OCI-LY1 (cell line): ENCODE results near the gene CHMP1A.

Source experiments
- EZH2 ChIP-seq: fragments of 200-600 bp; sonication (generic), shearing (Covaris generic); IDR thresholded peaks from 2 replicates; pipeline ENCODE4 v1.8.0; 2017; ENCODE audit warnings: borderline replicate concordance, mixed run types, mild to moderate bottlenecking, antibody characterized with exemption, low read length, moderate library complexity, mixed read lengths
- TF ChIP-seq, protein P1 (sequence below): fragments of 200-600 bp; sonication (generic), shearing (Covaris generic); IDR thresholded peaks from 2 replicates; pipeline ENCODE4 v1.5.1; 2017; ENCODE audit warnings: mild to moderate bottlenecking, antibody characterized with exemption, low read length, moderate library complexity, mixed read lengths

GRCh38 chr16:89693289-89693731, 35.8 kb upstream of the CHMP1A start:
- TF ChIP-seq EZH2 = no peak
- TF ChIP-seq, protein P1, sequence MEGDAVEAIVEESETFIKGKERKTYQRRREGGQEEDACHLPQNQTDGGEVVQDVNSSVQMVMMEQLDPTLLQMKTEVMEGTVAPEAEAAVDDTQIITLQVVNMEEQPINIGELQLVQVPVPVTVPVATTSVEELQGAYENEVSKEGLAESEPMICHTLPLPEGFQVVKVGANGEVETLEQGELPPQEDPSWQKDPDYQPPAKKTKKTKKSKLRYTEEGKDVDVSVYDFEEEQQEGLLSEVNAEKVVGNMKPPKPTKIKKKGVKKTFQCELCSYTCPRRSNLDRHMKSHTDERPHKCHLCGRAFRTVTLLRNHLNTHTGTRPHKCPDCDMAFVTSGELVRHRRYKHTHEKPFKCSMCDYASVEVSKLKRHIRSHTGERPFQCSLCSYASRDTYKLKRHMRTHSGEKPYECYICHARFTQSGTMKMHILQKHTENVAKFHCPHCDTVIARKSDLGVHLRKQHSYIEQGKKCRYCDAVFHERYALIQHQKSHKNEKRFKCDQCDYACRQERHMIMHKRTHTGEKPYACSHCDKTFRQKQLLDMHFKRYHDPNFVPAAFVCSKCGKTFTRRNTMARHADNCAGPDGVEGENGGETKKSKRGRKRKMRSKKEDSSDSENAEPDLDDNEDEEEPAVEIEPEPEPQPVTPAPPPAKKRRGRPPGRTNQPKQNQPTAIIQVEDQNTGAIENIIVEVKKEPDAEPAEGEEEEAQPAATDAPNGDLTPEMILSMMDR = no peak
